Endothelial cell (in vitro differentiated cells): ENCODE results near the gene TMEM253. TPM values are rescaled to one million over a fixed set of nuclear protein-coding genes. Genes with fewer than 3 reads are reported as not detected.

Experiments used
- DNase-seq: peaks from one replicate; pipeline ENCODE4 v3.0.0; 2021; ENCODE audit warnings: low spot score
- H3K27ac Mint-ChIP-seq: one replicate; pipeline ENCODE4 v1.8.0; 2021; ENCODE audit warnings: mixed read lengths, inconsistent platforms; ENCODE audit not compliant: unreplicated experiment
- H3K27me3 Mint-ChIP-seq: one replicate; pipeline ENCODE4 v1.8.0; 2021; ENCODE audit warnings: mild to moderate bottlenecking, moderate library complexity, mixed read lengths, inconsistent platforms; ENCODE audit not compliant: unreplicated experiment
- H3K36me3 Mint-ChIP-seq: one replicate; pipeline ENCODE4 v1.8.0; 2021; ENCODE audit warnings: mild to moderate bottlenecking, low read depth, mixed read lengths, inconsistent platforms; ENCODE audit not compliant: unreplicated experiment
- H3K4me1 Mint-ChIP-seq: one replicate; pipeline ENCODE4 v1.8.0; 2021; ENCODE audit warnings: mild to moderate bottlenecking, mixed read lengths, inconsistent platforms; ENCODE audit not compliant: unreplicated experiment
- H3K4me3 Mint-ChIP-seq: one replicate; pipeline ENCODE4 v1.8.0; 2021; ENCODE audit warnings: mild to moderate bottlenecking, mixed read lengths, inconsistent platforms; ENCODE audit not compliant: unreplicated experiment
- H3K9me3 Mint-ChIP-seq: one replicate; pipeline ENCODE4 v1.8.0; 2021; ENCODE audit warnings: mixed read lengths, inconsistent platforms; ENCODE audit not compliant: unreplicated experiment
- CTCF ChIP-seq: fragments of 200-600 bp; sonication (generic); IDR thresholded peaks from one replicate; pipeline ENCODE4 v1.5.0; 2021; ENCODE audit warnings: antibody characterized with exemption; ENCODE audit not compliant: unreplicated experiment
- total RNA-seq: library from RNA; stranded (reverse); fragmentation: NEBNext Ultra II Directional; extraction: Animal tissue kit (Norgen Biotek cat#: 25700); gene quantifications from one replicate; pipeline ENCODE4 v1.2.1, GENCODE V29; 2021; ENCODE audit not compliant: unreplicated experiment

TMEM253 gene
- total RNA-seq, 1 donor from 2014 or later = 0.90 TPM

GRCh38 chr14:21113369-21113768, 12.5 kb downstream of the TMEM253 start:
- TF ChIP-seq CTCF = no peak
- no peaks in the 10 kb centered on the region for H3K27me3 Mint-ChIP-seq
- H3K4me1 Mint-ChIP-seq = no peaks in the 10 kb centered on the region
- H3K4me3 Mint-ChIP-seq = no peak overlapping the region
- no peak overlapping the region for H3K27ac Mint-ChIP-seq
- DNase-seq = no peak
- no peaks in the 10 kb centered on the region for H3K36me3 Mint-ChIP-seq
- H3K9me3 Mint-ChIP-seq = no peaks in the 10 kb centered on the region

GRCh38 chr14:21118933-21119332, 18.1 kb downstream of the TMEM253 start:
- DNase-seq = no peak
- Mint-ChIP-seq H3K4me3 (no peak overlapping the region), H3K36me3 (no peaks in the 10 kb centered on the region), H3K27me3 (no peaks in the 10 kb centered on the region), H3K9me3 (no peaks in the 10 kb centered on the region), H3K4me1 (no peaks in the 10 kb centered on the region), H3K27ac (no peak overlapping the region)
- no peak for TF ChIP-seq CTCF

DNA sequence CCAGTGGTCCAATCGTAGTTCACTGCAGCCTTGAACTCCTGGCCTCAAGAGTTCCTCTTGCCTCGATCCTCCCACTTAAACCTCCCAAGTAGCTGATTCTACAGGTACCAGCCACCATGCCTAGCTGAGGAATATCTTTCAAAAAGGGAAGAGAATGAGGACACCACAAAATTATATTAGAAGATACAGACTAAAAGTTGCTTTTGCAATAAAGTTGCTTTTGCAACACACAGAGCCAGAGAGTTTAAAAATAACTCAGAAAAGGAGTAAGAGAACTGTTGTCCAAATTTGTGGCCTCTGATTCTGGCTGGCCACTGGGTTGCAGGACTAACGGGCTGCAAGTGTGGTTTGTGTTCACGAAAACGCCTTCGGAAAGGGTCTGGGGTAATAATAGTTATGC, 19.8 kb downstream of the TMEM253 start:
- H3K27me3 Mint-ChIP-seq = no peaks in the 10 kb centered on the region
- H3K27ac Mint-ChIP-seq = no peak overlapping the region
- no peak overlapping the region for H3K4me3 Mint-ChIP-seq
- no peaks in the 10 kb centered on the region for H3K9me3 Mint-ChIP-seq
- no peaks in the 10 kb centered on the region for H3K4me1 Mint-ChIP-seq
- H3K36me3 Mint-ChIP-seq = no peaks in the 10 kb centered on the region
- TF ChIP-seq CTCF = no peak
- no peak for DNase-seq

GRCh38 chr14:21121122-21121521, 20.3 kb downstream of the TMEM253 start:
- no peak for DNase-seq
- no peaks in the 10 kb centered on the region for H3K4me1 Mint-ChIP-seq
- no peak overlapping the region for H3K4me3 Mint-ChIP-seq
- no peaks in the 10 kb centered on the region for H3K27me3 Mint-ChIP-seq
- no peak for TF ChIP-seq CTCF
- no peak overlapping the region for H3K27ac Mint-ChIP-seq
- no peaks in the 10 kb centered on the region for H3K9me3 Mint-ChIP-seq
- no peaks in the 10 kb centered on the region for H3K36me3 Mint-ChIP-seq

DNA sequence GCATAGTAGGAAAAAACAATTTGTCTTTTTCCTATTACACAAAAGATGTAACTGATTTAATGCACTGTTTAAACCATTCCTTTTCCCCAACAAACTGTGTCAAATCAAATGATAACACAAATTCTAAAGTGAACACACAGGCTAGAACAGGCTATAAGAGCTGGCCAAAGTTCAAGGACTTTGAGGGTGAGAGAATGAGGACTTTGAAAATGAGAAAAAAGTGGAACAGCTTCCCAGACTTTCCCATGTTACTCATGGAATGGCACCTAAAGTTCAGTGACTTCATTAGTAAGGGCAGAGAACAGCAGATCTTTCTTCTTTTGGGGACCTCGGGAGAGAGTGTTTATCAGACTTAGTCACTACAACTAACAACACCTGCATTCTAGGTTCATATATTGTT, 22.6 kb downstream of the TMEM253 start:
- DNase-seq = no peak
- no peaks in the 10 kb centered on the region for H3K27me3 Mint-ChIP-seq
- H3K4me3 Mint-ChIP-seq = no peak overlapping the region
- no peak overlapping the region for H3K27ac Mint-ChIP-seq
- no peaks in the 10 kb centered on the region for H3K9me3 Mint-ChIP-seq
- no peaks in the 10 kb centered on the region for H3K4me1 Mint-ChIP-seq
- no peak for TF ChIP-seq CTCF
- no peaks in the 10 kb centered on the region for H3K36me3 Mint-ChIP-seq
